G401 (cell line): ENCODE measurements around the gene MID1. TPM values are rescaled to one million over a fixed set of nuclear protein-coding genes. Genes with fewer than 3 reads are reported as not detected.

Source experiments
- DNase-seq: peaks from one replicate; pipeline ENCODE4 v3.0.0-alpha.2; 2015; ENCODE audit warnings: low spot score
- in situ Hi-C: cut with HindIII; loops from 2 replicates; pipeline ENCODE4 v1.10.0; 2016; ENCODE audit warnings: low sequenced_read_pairs, mixed read lengths
- total RNA-seq: library from RNA; depleted of rRNA; stranded (reverse); fragments of >200 nt; shearing (Covaris generic); gene quantifications from 2 replicates; pipeline ENCODE4 v1.2.3, GENCODE V29; 2014

MID1 gene
- total RNA-seq, 1 experiment from 2014 or later, result 0.07 TPM

DNA sequence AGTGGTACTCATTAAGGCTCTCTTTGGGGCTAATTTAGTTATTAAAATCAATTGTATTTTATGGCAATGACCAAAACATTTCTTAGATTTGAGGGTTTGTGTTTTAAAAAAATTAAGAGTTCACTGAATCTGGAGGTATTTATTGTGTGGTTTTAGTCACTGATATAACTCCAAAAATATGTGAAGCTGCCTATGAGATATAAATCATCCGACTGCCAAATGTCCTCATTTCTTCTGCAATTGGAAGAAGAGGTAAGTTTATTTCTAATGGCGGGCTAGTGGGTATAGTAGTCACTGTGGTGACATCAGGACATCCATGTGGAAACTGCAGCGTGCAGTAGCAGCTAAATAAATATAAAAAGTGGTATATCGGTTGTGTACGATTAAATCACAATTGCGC is 205.5 kb downstream of the MID1 start:
- DNase-seq, result no peak
- in situ Hi-C loops, result no loop called here

DNA sequence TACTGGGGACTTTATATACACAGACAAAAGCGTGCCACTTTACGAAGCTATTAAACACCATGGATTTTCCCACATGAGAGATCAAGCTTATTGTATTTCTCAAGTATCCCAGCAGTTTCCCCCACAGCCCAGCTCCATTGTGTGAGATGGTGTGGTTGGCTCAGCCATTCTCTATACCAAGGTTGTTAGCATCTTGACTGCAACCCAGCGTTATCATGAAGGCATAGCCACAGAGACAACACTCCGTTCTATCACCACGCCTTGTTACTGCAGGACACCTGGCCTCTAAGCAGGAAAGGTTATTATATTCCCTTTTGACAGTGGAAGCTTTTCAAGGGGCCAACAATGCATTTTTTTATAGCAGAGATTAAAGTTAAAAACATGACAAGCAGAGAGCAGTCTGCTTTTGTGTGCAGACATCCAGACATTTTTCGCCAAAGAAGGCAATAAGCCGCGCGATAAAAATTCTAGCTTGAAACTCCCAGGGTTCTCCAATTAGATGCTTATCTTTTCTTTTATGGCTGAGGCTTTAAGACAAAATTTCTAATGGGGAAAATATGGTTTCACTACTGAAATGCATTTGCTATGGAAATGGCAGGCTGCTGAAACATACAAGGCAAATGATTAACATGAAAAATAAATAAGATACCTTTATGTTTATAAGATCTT is 206.1 kb downstream of the MID1 start:
- in situ Hi-C loops, result no loop called here

DNA sequence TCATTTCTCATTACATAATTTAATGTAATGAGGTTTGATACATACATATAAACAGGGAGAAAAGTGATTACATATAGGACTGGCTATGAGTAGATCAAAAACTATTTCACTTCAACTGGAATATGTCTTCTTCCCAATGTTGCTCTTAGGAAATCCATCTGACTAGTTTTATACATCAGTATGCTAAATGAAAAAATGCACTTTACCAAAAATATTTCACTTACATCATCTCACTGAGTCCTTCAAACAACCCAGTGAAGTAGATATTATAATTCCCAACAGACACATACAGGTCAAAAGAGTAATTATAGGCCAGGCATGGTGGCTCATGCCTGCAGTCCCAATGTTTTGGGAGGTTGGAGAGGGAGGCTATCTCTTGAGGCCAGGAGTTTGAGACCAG is 215.9 kb downstream of the MID1 start:
- in situ Hi-C loops, result no loop called here
- no peak for DNase-seq

More for the DNA sequence above, 206.1 kb downstream of the MID1 start:
- no peak for DNase-seq

DNA sequence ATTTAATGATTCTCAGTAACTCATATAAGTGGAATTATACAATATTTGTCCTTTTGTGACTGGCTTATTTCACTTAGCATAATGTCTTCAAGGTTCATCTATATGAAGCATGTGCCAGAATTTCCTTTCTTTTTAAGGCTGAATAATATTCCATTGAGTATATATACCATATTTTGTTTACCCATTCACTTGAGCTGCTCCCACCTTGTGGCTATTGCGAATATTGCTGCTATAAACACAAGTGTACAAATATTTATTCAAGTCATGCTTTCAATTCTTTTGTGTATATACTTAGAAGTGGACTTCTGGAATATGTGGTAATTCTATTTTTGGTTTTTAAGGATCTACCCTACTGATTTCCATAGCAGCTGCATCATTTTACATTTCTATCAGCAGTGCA is 219.1 kb downstream of the MID1 start:
- DNase-seq, result no peak
- in situ Hi-C loops, result no loop called here

DNA sequence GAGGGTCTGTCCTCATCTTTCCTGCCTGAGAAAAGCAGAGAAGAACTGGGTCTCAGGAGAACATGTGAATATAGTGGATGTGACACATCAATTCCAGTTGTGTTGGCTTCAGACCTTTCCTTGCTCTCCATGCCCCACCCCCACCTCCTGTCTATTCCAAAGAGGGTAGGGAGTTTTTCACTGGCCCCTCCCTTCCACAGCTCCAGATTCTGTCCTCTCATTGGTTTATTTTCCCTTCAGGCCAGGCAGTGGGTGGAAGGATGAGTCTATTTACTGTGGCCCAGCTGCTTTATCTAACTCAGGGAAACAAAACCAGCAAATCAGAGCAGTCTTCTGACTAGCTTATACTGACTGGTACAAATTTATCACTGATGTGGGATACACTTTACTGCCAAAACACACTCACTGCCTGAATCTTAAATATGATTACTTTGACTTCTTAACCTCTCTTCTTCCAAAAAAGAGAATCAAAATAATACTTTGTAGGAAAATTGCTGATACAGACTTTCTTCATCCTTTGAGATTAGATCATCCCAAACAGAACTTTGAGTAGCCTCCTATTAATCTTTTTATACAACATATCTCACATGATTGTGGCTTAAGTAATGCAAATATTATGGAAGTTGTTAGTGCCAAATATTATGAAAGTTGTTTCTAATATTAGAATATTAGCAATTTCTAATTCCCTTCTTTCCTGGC is 221.2 kb downstream of the MID1 start:
- in situ Hi-C loops, result no loop called here
- no peak for DNase-seq

DNA sequence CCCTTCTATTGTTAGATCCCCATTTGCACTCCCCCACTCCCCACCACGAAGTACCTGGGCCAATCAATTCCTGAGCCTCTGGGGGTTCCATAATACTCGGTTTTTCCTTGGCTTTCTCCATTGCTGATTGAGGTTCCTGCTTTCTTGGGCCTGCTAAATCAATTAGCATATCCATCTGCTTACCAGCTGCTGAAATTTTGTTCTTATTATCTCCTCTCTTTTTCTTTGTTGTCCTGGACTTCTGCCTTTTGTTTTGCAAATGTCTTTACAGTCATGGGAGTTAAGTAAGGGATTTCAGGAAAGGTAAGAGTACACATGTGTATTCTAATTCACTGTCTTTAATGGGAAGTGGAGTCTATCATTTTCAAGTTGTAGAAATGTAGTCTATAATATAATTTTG is 222.2 kb downstream of the MID1 start:
- in situ Hi-C loops, result no loop called here
- no peak for DNase-seq

DNA sequence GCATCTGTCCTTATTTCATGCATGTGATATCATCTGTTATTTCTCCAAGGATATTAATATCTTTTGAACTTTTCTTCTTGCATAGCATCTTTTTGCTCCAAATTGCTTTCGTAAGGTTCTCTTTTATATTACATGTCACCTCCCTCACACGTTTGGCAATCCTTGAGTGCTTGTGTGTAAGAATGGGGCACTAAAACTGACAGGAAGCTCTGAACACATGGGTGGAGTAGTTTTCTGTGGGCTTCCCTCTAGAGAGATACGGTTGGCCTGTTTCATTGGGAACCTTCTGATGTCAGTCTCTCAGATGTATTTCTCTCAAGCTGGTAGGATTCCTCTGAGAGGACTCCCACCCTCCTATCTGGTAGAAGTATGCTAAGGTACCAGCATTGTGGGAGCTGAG is 223.0 kb downstream of the MID1 start:
- DNase-seq, result no peak

DNA sequence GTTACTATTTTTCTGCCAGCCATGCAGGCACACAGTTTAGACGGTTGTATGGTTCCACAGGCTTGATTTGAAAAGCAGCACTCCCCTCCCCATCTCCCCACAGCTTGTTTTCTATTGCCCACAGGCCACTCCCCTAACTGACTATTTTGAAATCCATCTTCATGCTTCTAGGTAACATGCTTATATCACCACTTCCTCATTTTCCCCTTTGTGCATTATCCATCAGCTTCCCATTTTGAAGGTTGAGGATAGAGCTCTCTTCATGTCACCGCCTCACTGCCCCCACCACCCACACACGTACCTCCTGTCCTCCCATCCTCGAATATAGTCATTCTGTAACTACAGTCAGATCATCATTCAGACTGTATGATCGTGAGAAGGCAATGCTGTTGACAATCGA is 224.7 kb downstream of the MID1 start:
- in situ Hi-C loops, result no loop called here
- no peak for DNase-seq

More for the DNA sequence above, 223.0 kb downstream of the MID1 start:
- in situ Hi-C loops, result no loop called here
